C4-2B (cell line): Measurements from ENCODE around the gene GPALPP1.

Experiments used
- H3K27ac ChIP-seq: fragments of 450-650 bp; 2 replicates; pipeline ENCODE4 v1.5.1; 2017
- ZFX ChIP-seq: fragments of 450-650 bp; IDR thresholded peaks from 2 replicates; pipeline ENCODE4 v1.6.1; 2017
- TF ChIP-seq, protein P1 (sequence below): fragments of 450-650 bp; conservative IDR thresholded peaks from 2 replicates; pipeline ENCODE4 v1.5.1; 2017; ENCODE audit warnings: mild to moderate bottlenecking

GPALPP1 gene

GRCh38 chr13:44967704-44968433 is 21.5 kb upstream of the GPALPP1 start:
- TF ChIP-seq ZFX: no peak
- TF ChIP-seq, protein P1, sequence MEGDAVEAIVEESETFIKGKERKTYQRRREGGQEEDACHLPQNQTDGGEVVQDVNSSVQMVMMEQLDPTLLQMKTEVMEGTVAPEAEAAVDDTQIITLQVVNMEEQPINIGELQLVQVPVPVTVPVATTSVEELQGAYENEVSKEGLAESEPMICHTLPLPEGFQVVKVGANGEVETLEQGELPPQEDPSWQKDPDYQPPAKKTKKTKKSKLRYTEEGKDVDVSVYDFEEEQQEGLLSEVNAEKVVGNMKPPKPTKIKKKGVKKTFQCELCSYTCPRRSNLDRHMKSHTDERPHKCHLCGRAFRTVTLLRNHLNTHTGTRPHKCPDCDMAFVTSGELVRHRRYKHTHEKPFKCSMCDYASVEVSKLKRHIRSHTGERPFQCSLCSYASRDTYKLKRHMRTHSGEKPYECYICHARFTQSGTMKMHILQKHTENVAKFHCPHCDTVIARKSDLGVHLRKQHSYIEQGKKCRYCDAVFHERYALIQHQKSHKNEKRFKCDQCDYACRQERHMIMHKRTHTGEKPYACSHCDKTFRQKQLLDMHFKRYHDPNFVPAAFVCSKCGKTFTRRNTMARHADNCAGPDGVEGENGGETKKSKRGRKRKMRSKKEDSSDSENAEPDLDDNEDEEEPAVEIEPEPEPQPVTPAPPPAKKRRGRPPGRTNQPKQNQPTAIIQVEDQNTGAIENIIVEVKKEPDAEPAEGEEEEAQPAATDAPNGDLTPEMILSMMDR: peak; percentile 45
- H3K27ac ChIP-seq: peak overlapping the region; percentile 73

- TF ChIP-seq ZFX: no peak
- TF ChIP-seq, protein P1: no peak
- no peak overlapping the region for H3K27ac ChIP-seq
These were observed 20.9 kb upstream of the GPALPP1 start for GRCh38 chr13:44968434-44968815.

DNA sequence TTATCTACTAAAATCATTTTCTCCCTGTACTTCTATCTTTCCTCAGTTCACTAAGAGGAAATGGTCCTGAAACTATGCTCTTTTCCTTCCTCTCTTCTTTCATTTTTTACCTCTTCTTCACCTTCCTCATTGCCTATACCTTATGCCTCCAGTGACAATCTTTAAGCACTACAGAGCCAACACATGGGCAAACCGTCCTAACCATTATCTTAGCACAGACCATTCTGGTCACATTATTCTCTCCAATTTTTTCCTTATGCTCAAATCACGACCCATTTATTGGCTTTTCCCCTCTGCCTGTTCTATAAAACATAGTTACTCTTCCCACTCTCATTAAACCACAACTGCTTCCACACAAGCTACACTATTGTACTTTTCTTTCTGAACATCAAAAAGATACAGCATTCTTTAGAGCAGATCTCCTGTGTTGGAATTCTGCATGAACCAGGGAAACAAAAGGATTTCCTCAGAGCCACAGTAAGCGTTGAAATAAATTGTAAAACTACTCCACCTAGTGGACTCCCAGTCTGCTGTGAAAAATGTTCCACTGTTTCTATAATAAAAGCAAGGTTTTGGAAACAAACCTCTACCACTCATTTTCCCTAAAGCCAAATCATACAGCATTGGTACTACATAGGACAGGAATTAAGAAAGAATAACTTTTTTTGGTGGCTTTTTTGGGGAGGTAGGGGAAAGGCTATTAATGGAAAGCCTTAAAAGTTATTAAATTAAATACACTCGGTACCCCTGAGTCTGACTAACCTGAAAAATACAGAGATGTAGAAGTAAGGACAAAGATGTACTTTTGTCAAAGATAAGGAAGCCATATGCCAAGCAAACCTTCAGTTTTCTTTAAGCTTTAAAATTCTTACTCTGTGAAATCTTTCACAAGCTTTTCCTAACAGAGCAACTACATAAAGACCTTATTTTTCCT is 19.5 kb upstream of the GPALPP1 start:
- H3K27ac ChIP-seq: no peak overlapping the region
- no peak for TF ChIP-seq ZFX
- TF ChIP-seq, protein P1: peak; percentile 85

- peak overlapping the region; percentile 62; the same call in 1 of the 2 replicates for H3K27ac ChIP-seq
- TF ChIP-seq, protein P1: no peak
- TF ChIP-seq ZFX: no peak
These were observed 17.4 kb upstream of the GPALPP1 start for GRCh38 chr13:44971656-44972595.

DNA sequence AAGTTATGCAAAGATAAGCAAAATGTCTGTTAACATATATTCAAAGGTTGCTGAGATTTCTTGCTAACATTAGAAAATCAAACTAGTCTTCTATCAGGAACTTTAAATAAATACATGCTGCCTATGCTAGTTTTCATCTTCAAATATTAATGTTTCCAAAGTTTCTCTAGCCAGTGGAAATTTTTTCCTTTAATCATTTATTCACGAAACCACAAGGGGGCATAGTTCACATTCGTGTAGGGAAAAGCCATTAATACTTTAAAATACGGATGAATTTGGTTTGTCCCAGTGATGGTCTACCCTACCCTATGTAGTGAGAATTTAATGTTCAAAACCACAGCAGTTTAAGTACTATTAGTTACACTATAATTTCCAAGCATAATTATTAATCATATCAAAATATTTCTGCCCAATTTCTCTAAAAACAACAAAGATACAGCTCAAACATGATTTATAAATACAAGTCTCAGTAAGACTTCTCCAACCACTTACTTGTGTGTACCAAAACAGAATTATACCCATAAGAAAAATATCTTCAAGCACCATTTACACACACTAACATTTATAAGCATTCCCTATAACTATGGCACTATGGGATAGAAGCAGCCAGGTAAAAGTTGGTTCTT is 16.3 kb upstream of the GPALPP1 start:
- no peak for TF ChIP-seq ZFX
- TF ChIP-seq, protein P1: peak; percentile 77
- H3K27ac ChIP-seq: no peak overlapping the region

DNA sequence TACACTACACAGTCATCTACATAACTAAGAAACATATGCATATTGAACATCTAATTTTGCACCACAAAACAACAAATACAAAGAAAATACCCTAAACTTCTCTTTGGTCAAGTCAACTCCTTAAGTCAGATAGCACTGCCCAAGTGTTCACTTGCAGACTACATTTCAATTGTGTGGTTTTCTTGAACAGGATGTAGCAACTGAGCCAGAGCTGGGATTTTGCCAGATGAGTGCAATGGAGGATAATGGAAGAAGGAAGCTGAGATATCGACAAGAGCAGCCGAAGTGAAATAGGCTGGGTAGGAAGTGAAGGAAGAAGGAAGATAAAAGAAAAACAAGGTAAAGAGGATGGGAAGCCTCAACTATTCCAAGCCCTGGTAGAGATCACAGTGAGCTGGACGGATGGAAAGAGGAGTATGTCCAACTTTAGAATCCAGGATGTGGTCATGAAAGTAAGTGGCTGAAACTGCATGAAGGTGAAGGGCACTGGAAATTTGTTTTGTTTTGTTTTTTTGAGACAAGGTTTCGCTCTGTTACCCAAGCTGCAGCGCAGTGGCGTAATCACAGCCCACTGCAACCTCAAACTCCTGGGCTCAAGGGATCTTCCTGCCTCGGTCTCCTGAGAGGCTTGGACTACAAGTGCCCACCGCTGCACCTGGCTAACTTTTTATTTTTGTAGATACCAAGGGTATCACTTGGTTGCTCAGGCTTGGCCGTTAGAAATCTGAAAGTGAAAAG is 15.1 kb upstream of the GPALPP1 start:
- TF ChIP-seq ZFX: no peak
- TF ChIP-seq, protein P1: no peak
- no peak overlapping the region for H3K27ac ChIP-seq
